GM12864 (cell line): ENCODE data around the gene GLUL.

Experiments used
- DNase-seq: peaks from one replicate; pipeline ENCODE4 v3.0.0-alpha.2; 2011; ENCODE audit warnings: low read depth
- H3K4me3 ChIP-seq: 2 replicates; pipeline ENCODE4 v1.5.1; 2011; ENCODE audit warnings: mild to moderate bottlenecking, low read depth, low read length, control low read depth
- CTCF ChIP-seq: IDR thresholded peaks from 2 replicates; pipeline ENCODE4 v1.5.1; 2011; ENCODE audit warnings: low read depth, mild to moderate bottlenecking, moderate library complexity, low read length, control low read depth, inconsistent platforms; ENCODE audit errors: missing control alignments

GLUL gene

DNA sequence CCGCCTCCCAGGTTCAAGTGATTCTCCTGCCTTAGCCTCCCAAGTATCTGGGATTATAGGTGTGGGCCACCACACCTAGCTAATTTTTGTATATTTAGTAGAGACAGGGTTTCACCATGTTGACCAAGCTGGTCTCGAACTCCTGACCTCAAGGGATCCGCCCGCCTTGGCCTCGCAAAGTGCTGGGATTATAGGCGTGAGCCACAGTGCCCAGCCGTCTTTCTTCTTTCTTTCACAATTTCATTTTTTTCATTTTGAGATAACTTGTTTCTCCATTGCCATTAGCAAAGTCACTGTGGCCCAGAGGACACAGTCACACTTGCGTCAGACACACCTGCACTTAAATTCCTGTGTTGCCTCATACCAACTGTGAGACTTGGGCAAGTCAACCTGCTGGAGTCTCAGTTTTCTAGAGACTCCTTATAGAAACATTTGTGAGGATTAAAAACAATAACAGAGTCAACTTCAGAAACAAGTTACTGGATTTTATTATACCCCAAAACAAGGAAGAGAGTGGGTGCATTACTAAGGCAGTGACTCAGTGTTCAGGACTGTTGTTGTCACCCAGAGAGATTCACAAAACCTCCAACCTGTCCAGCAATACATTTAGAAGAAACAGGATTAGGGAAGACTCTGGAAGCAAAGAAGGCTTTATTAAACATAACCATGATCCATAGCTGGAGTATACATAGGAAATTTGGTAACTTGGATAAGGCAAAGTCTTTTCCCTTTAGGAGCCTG, 6.2 kb upstream of the GLUL start:
- no peak for DNase-seq
- no peak for TF ChIP-seq CTCF

GRCh38 chr1:182395906-182396305, 4.3 kb upstream of the GLUL start:
- no peak for DNase-seq
- no peak for TF ChIP-seq CTCF
- no peak overlapping the region for H3K4me3 ChIP-seq

More for the DNA sequence above, 6.2 kb upstream of the GLUL start:
- H3K4me3 ChIP-seq: no peak overlapping the region

- no peak for DNase-seq
- no peak overlapping the region for H3K4me3 ChIP-seq
- TF ChIP-seq CTCF: no peak
Observed at GRCh38 chr1:182394055-182394775, 2.6 kb upstream of the GLUL start.

DNA sequence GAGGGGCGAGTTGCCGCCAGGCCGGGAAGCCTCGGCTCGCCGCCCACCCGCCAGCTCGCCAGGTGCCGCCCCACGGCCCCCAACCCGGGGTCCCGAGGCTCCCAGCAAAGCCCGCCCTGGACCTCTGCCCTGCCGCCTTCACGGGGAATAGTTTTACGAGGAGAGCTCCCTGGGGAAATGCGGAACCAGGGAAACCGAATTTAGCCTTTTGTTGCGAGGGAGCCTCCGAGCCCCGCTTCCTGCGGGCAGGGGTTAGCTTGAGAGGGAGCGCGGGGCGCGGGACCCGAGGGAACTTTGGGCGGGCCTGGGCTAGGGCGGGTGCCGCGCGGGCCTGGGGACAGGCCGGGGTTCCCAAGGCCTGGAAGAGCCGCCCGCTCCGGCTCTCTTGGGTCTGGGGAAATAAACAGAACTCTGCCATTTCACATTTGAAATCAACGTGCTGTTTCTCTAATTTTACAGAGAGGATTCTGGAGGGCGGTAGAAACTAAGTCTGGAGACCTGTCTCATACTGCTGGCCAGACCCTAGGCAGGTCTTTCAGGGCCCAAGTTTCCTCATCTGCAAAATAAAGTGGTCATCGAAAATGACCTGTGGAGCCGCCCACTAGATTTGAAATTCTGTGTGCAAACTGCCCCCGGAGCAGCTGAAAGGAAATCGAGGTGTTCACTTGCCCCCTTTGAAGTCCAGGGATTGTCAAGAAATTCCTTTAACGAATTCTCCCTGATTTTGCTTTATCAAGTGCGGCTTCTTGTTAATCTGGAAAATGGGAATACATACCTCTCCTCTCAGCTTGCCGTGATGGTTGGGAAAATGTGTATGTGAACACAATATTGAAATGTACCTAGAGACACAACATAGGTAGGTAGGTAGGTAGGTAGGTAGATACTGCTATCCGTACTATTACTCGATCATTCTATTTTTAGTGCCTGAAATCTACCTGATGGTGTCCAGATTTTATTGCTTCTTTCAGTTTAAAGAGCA, 749 bp upstream of the GLUL start:
- no peak for DNase-seq
- TF ChIP-seq CTCF: no peak

GRCh38 chr1:182391028-182391361, 595 bp downstream of the GLUL start:
- peak overlapping the region; percentile 69 for H3K4me3 ChIP-seq
- no peak for TF ChIP-seq CTCF
- DNase-seq: no peak

More for the DNA sequence above, 749 bp upstream of the GLUL start:
- H3K4me3 ChIP-seq: peak overlapping the region; percentile 69

DNA sequence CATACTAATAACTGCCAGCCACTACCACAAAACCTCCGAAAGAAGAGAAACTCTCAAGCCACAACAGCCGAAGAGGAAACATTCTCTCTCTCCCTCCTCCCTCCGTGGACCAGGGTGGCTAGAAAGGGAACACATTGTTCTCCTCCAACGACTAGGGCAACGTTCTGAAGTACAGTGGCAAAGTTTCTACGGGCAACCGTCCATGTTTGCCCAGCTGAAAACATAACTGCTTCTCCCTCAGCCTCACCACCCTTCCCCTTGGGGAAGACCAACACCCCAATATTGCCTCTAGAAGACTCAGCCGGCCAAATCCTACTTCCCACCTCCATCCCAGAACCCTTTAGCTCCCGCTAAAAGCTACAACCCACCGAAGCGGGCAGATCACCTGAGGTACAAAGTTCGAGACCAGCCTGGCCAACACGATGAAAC, 2.0 kb downstream of the GLUL start:
- TF ChIP-seq CTCF: no peak
- H3K4me3 ChIP-seq: peak overlapping the region; percentile 69
- no peak for DNase-seq
